ENCODE data around the gene GPC5.
"Not testable (repeated sequence)": the region's sequence is repeated elsewhere in the genome, so short reads cannot be mapped to it uniquely, and the experiment has no call there.

GPC5 gene

GRCh38 chr13:91398413-91399188 is at the start of gene GPC5:
Gene GPC5 (plus strand): TSS chr13:91398621.
- no peak for DNase-seq

- peak; percentile 61 for DNase-seq
Measured at GRCh38 chr13:91348906-91349435, 49.5 kb upstream of the GPC5 start.

GRCh38 chr13:91349992-91350911 is 48.2 kb upstream of the GPC5 start:
- DNase-seq = no peak

GRCh38 chr13:91351123-91351522 is 47.3 kb upstream of the GPC5 start:
- no peak for DNase-seq

GRCh38 chr13:91351980-91352379 is 46.4 kb upstream of the GPC5 start:
- no peak for DNase-seq

- DNase-seq = not testable (repeated sequence)
Measured at GRCh38 chr13:91352891-91353290, 45.5 kb upstream of the GPC5 start.

GRCh38 chr13:91353494-91353893 is 44.9 kb upstream of the GPC5 start:
- DNase-seq = no peak

GRCh38 chr13:91355099-91355825 is 43.2 kb upstream of the GPC5 start:
- no peak for DNase-seq

- no peak for DNase-seq
Measured at GRCh38 chr13:91355826-91356710, 42.4 kb upstream of the GPC5 start.

- DNase-seq = no peak
Measured at GRCh38 chr13:91356919-91357612, 41.4 kb upstream of the GPC5 start.

GRCh38 chr13:91357613-91358386 is 40.6 kb upstream of the GPC5 start:
- no peak for DNase-seq

- no peak for DNase-seq
Measured at GRCh38 chr13:91358387-91358782, 40.0 kb upstream of the GPC5 start.

- DNase-seq = no peak
Measured at GRCh38 chr13:91359111-91359510, 39.3 kb upstream of the GPC5 start.

- no peak for DNase-seq
Measured at GRCh38 chr13:91359631-91360030, 38.8 kb upstream of the GPC5 start.

- no peak for DNase-seq
Measured at GRCh38 chr13:91360246-91360751, 38.1 kb upstream of the GPC5 start.

- no peak for DNase-seq
Measured at GRCh38 chr13:91361755-91362271, 36.6 kb upstream of the GPC5 start.

GRCh38 chr13:91362908-91363307 is 35.5 kb upstream of the GPC5 start:
- no peak for DNase-seq

GRCh38 chr13:91368101-91368500 is 30.3 kb upstream of the GPC5 start:
- DNase-seq = no peak

- no peak for DNase-seq
Measured at GRCh38 chr13:91368676-91369440, 29.6 kb upstream of the GPC5 start.
